IMR-90 (cell line): ENCODE results near the gene SELENOM. TPM values are rescaled to one million over a fixed set of nuclear protein-coding genes. Genes with fewer than 3 reads are reported as not detected.

Experiments
- ATAC-seq: fragments of 200-7000 bp; cut with Tn5 transposase; 2 replicates; pipeline ENCODE4 v1.9.1; 2020; ENCODE audit warnings: low read depth, mild to moderate bottlenecking, moderate library complexity
- BruUV-seq: library from RNA; stranded (reverse); fragments of 400-500 nt; replicated peaks from 2 replicates; lab custom pipeline; 2021; lab: Mats Ljungman, UMichigan
- CTCF ChIA-PET: fragments of 300-600 bp; formaldehyde crosslinking; extraction: SDS; loops from one replicate; lab custom pipeline; 2021; ENCODE audit warnings: antibody characterized with exemption; lab: Yijun Ruan, JAX
- POLR2A ChIA-PET: fragments of 300-600 bp; sonication (Branson Sonifier 250); formaldehyde crosslinking; loops from one replicate; lab custom pipeline; 2022; ENCODE audit warnings: antibody characterized with exemption; ENCODE audit not compliant: unreplicated experiment; lab: Charles Lee
- DNase-seq: peaks from one replicate; pipeline ENCODE4 v3.0.0; 2013
- H2AFZ ChIP-seq: replicated peaks from 2 replicates; pipeline ENCODE3; 2013; ENCODE audit warnings: low read length, mild to moderate bottlenecking; ENCODE audit not compliant: poor library complexity
- H2AK5ac ChIP-seq: 2 replicates; pipeline ENCODE4 v1.6.1; 2013; ENCODE audit warnings: low read depth, low read length, inconsistent platforms
- H2AK9ac ChIP-seq: replicated peaks from 2 replicates; pipeline ENCODE3; 2013; ENCODE audit warnings: mild to moderate bottlenecking, low read depth, low read length, moderate library complexity; ENCODE audit not compliant: poor library complexity
- H2BK120ac ChIP-seq: 2 replicates; pipeline ENCODE4 v1.6.1; 2013; ENCODE audit warnings: low read depth, low read length, inconsistent platforms
- H2BK15ac ChIP-seq: 3 replicates; pipeline ENCODE4 v1.6.1; 2013; ENCODE audit warnings: low read depth, low read length, inconsistent platforms
- H2BK20ac ChIP-seq: 2 replicates; pipeline ENCODE4 v1.6.1; 2013; ENCODE audit warnings: low read depth, mild to moderate bottlenecking, inconsistent platforms, low read length, moderate library complexity
- H2BK5ac ChIP-seq: 2 replicates; pipeline ENCODE4 v1.6.1; 2013; ENCODE audit warnings: mild to moderate bottlenecking, low read depth, low read length, inconsistent platforms; ENCODE audit not compliant: poor library complexity, severe bottlenecking
- H3K14ac ChIP-seq: replicated peaks from 2 replicates; pipeline ENCODE4 v1.6.1; 2013; ENCODE audit warnings: low read depth, low read length, inconsistent platforms
- H3K18ac ChIP-seq: 2 replicates; pipeline ENCODE4 v1.6.1; 2013; ENCODE audit warnings: low read depth, low read length, control low read depth
- H3K23ac ChIP-seq: 2 replicates; pipeline ENCODE4 v1.6.1; 2013; ENCODE audit warnings: low read depth, low read length, inconsistent platforms
- H3K27ac ChIP-seq: 2 replicates; pipeline ENCODE4 v1.5.1; 2013; ENCODE audit warnings: mild to moderate bottlenecking, control low read depth, low read length; ENCODE audit not compliant: insufficient read depth
- H3K27me3 ChIP-seq: 2 replicates; pipeline ENCODE4 v1.6.1; 2013; ENCODE audit warnings: low read length; ENCODE audit not compliant: control insufficient read depth, insufficient read depth
- H3K36me3 ChIP-seq: 2 replicates; pipeline ENCODE4 v1.6.1; 2013; ENCODE audit warnings: low read length, mixed read lengths; ENCODE audit not compliant: control insufficient read depth, insufficient read depth
- H3K4ac ChIP-seq: 2 replicates; pipeline ENCODE4 v1.6.1; 2013; ENCODE audit warnings: low read depth, low read length, inconsistent platforms
- H3K4me1 ChIP-seq: 2 replicates; pipeline ENCODE4 v1.6.1; 2013; ENCODE audit warnings: low read length, mixed read lengths; ENCODE audit not compliant: control insufficient read depth, insufficient read depth
- H3K4me2 ChIP-seq: 2 replicates; pipeline ENCODE4 v1.6.1; 2013; ENCODE audit warnings: low read depth, mild to moderate bottlenecking, control low read depth, low read length, moderate library complexity
- H3K4me3 ChIP-seq: 2 replicates; pipeline ENCODE4 v1.5.1; 2013; ENCODE audit warnings: low read depth, mild to moderate bottlenecking, control low read depth, low read length, moderate library complexity; ENCODE audit not compliant: insufficient read depth
- H3K56ac ChIP-seq: 2 replicates; pipeline ENCODE4 v1.6.1; 2013; ENCODE audit warnings: low read length, inconsistent platforms; ENCODE audit not compliant: insufficient read depth; ENCODE audit errors: extremely low read depth
- H3K79me1 ChIP-seq, 2 experiments: 2 replicates each; pipeline ENCODE4 v1.6.1; 2013; ENCODE audit warnings: low read length in 2 of 2, inconsistent platforms in 1 of 2, low read depth in 1 of 2
- H3K9ac ChIP-seq: 2 replicates; pipeline ENCODE4 v1.6.1; 2013; ENCODE audit warnings: low read depth, low read length, control low read depth
- H3K9me1 ChIP-seq: 2 replicates; pipeline ENCODE4 v1.6.1; 2013; ENCODE audit warnings: low read length, inconsistent platforms; ENCODE audit not compliant: insufficient read depth
- H3K9me3 ChIP-seq: 2 replicates; pipeline ENCODE4 v1.6.1; 2013; ENCODE audit warnings: low read length; ENCODE audit not compliant: control insufficient read depth, insufficient read depth
- H4K20me1 ChIP-seq: 2 replicates; pipeline ENCODE4 v1.6.1; 2013; ENCODE audit warnings: low read length, inconsistent platforms; ENCODE audit not compliant: insufficient read depth
- H4K5ac ChIP-seq: 2 replicates; pipeline ENCODE4 v1.6.1; 2013; ENCODE audit warnings: mild to moderate bottlenecking, low read depth, low read length, control low read depth
- H4K8ac ChIP-seq, 2 experiments: 2 replicates each; pipeline ENCODE4 v1.6.1; 2013; ENCODE audit warnings: low read depth in 2 of 2, low read length in 2 of 2, control low read depth in 1 of 2, inconsistent platforms in 1 of 2
- H4K91ac ChIP-seq: 2 replicates; pipeline ENCODE4 v1.6.1; 2013; ENCODE audit warnings: low read depth, low read length, inconsistent platforms; ENCODE audit not compliant: insufficient read depth
- BHLHE40 ChIP-seq: fragments of 150-350 bp; IDR thresholded peaks from 2 replicates; pipeline ENCODE4 v1.6.1; 2016; ENCODE audit warnings: mild to moderate bottlenecking, low read depth, low read length
- CEBPB ChIP-seq: IDR thresholded peaks from 2 replicates; pipeline ENCODE4 v1.6.1; 2012; ENCODE audit warnings: low read depth, low read length, improper control_type of control experiment
- FOS ChIP-seq: fragments of 150-350 bp; IDR thresholded peaks from 2 replicates; pipeline ENCODE4 v1.6.1; 2016; ENCODE audit warnings: low read depth, low read length
- MAFK ChIP-seq: IDR thresholded peaks from 2 replicates; pipeline ENCODE4 v1.6.1; 2012; ENCODE audit warnings: low read depth, low read length, improper control_type of control experiment
- MAZ ChIP-seq: IDR thresholded peaks from 2 replicates; pipeline ENCODE4 v1.6.1; 2012; ENCODE audit warnings: low read depth, mild to moderate bottlenecking, low read length, improper control_type of control experiment, moderate library complexity, borderline replicate concordance
- MXI1 ChIP-seq: IDR thresholded peaks from 2 replicates; pipeline ENCODE4 v1.6.1; 2012; ENCODE audit warnings: low read depth, mild to moderate bottlenecking, low read length, moderate library complexity, borderline replicate concordance
- NFE2L2 ChIP-seq: fragments of 150-350 bp; IDR thresholded peaks from 2 replicates; pipeline ENCODE4 v1.6.1; 2016; ENCODE audit warnings: low read depth, mild to moderate bottlenecking, low read length
- POLR2A ChIP-seq: IDR thresholded peaks from 2 replicates; pipeline ENCODE4 v1.6.1; 2012; ENCODE audit warnings: mild to moderate bottlenecking, low read depth, low read length
- RAD21 ChIP-seq: IDR thresholded peaks from 2 replicates; pipeline ENCODE4 v1.6.1; 2012; ENCODE audit warnings: low read length, improper control_type of control experiment
- RCOR1 ChIP-seq: IDR thresholded peaks from 2 replicates; pipeline ENCODE4 v1.6.1; 2012; ENCODE audit warnings: mild to moderate bottlenecking, low read length, improper control_type of control experiment; ENCODE audit not compliant: insufficient replicate concordance
- RFX5 ChIP-seq: IDR thresholded peaks from 2 replicates; pipeline ENCODE4 v1.8.0; 2012; ENCODE audit warnings: low read depth, mild to moderate bottlenecking, low read length, moderate library complexity
- SMC3 ChIP-seq: fragments of 150-350 bp; IDR thresholded peaks from 2 replicates; pipeline ENCODE4 v1.6.1; 2016; ENCODE audit warnings: low read depth, mild to moderate bottlenecking, antibody characterized with exemption, low read length, moderate library complexity
- WGBS, 2 experiments: methylation state at CpG; one replicate each; pipeline versions ENCODE4 v1.1.5 to v1.1.7; 2013; ENCODE audit warnings: missing lambda C conversion rate in 2 of 2; ENCODE audit not compliant: insufficient read length in 1 of 2; ENCODE audit errors: extremely low coverage in 2 of 2; 5-methylcytosine and 5-hydroxymethylcytosine counted together
- dilution Hi-C: fragments of 300-500 bp; cut with HindIII; formaldehyde crosslinking; loops from one replicate; pipeline ENCODE4 v1.14.3; 2018; ENCODE audit warnings: low sequenced_read_pairs; ENCODE audit not compliant: unreplicated experiment
- in situ Hi-C: fragments of 300-500 bp; cut with MboI; formaldehyde crosslinking; loops from 3 replicates; pipeline ENCODE4 v1.14.3; 2019; ENCODE audit warnings: low sequenced_read_pairs, inconsistent platforms, mixed read lengths
- intact Hi-C: fragments of 100-400 bp; cut with micrococcal nuclease; formaldehyde crosslinking; loops from 2 replicates; pipeline ENCODE4 v1.10.0; 2022
- polyA plus RNA-seq, 3 experiments: library from polyadenylated mRNA; depleted of rRNA; stranded (reverse); fragments of >200 nt; gene quantifications; 2 replicates each; pipeline ENCODE4 v1.2.3, GENCODE V29; 2012; ENCODE audit warnings: low replicate concordance in 1 of 3
- total RNA-seq: library from RNA; depleted of rRNA; stranded (reverse); fragments of >200 nt; gene quantifications from 2 replicates; pipeline ENCODE4 v1.2.3, GENCODE V29; 2012
- TF ChIP-seq, protein P1 (sequence below): fragments of 150-350 bp; IDR thresholded peaks from 2 replicates; pipeline ENCODE4 v1.6.1; 2016; ENCODE audit warnings: low read depth, mild to moderate bottlenecking, low read length, moderate library complexity, borderline replicate concordance
- TF ChIP-seq, protein P2 (sequence below): conservative IDR thresholded peaks from 2 replicates; pipeline ENCODE4 v1.5.1; 2012; ENCODE audit warnings: mild to moderate bottlenecking, low read depth, low read length, improper control_type of control experiment
- TF ChIP-seq, protein P3 (sequence below): fragments of 150-350 bp; IDR thresholded peaks from 2 replicates; pipeline ENCODE4 v1.6.1; 2017; ENCODE audit warnings: mild to moderate bottlenecking, antibody characterized with exemption, low read length, low read depth

SELENOM gene
- total and polyA plus RNA-seq, 2 of the 4 experiments (the other 2 are of a cell fraction): 46.2 to 270 TPM

DNA sequence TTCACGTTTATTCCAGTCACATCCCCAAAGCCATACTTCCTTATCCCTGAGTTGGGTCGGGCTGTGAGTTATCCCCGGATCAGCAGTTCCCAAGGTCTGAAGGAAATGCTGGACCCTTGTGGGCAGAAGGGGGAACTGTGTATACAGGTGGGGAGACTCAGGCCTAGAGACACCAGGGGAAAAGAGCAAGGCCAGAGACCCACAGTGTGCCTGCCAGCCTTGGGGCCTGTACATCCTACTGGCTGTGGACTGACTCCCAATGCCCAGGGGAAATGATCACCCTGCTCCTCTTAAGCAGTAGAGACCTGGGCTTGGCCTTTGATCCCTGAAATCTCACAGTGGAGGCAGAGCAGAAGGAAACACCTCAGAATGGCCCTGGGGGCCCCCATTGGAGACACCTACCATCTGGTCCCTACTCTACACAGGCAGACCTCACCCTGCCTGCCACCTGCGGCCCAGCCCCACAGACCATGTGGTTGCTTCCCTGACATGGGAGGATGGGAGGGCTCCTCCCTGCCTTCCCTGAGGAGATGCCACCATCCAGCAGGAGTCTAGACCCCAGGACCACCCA, 1.3 kb downstream of the SELENOM start:
- no peaks in the 10 kb centered on the region for H3K27me3 ChIP-seq
- peak overlapping the region in 1 of 2 experiments; percentile 82; a peak in 3 of 4 replicates for H4K8ac ChIP-seq
- H2AK5ac ChIP-seq: peak overlapping the region; percentile 85
- peak overlapping the region; percentile 96 for H3K4me2 ChIP-seq
- peaks cover 15 to 53% of the 10 kb centered on the region in 2 experiments; a peak in 3 of 4 replicates for H3K79me1 ChIP-seq
- peak overlapping the region; percentile 23 for H4K5ac ChIP-seq
- no TSS peak for BruUV-seq
- H3K23ac ChIP-seq: peak overlapping the region; percentile 94
- H2BK5ac ChIP-seq: peak overlapping the region; percentile 87
- no peak for DNase-seq
- POLR2A ChIA-PET: no interaction called here
- intact Hi-C loops: loop anchor here (5.0 kb wide), 1 partner anchor 106 kb away; the partner anchor contains the start of gene LIMK2
- peaks cover 33% of the 10 kb centered on the region for H3K36me3 ChIP-seq
- in situ Hi-C loops: no loop called here
- H3K9me1 ChIP-seq: peaks cover 19% of the 10 kb centered on the region
- no peaks in the 10 kb centered on the region for H3K9me3 ChIP-seq
- H4K91ac ChIP-seq: peak overlapping the region; percentile 89
- H2BK20ac ChIP-seq: no peak overlapping the region
- no peak overlapping the region for H2BK120ac ChIP-seq
- peaks cover 44% of the 10 kb centered on the region for H3K4me1 ChIP-seq
- H3K18ac ChIP-seq: peak overlapping the region; percentile 8; the same call in 1 of the 2 replicates
- no peak for ATAC-seq
- H3K56ac ChIP-seq: no peak overlapping the region; the same call in 1 of the 2 replicates
- dilution Hi-C loops: no loop called here
- H4K20me1 ChIP-seq: peaks cover 25% of the 10 kb centered on the region
- H3K9ac ChIP-seq: peak overlapping the region; percentile 91
- H2AFZ ChIP-seq: no peak overlapping the region
- CTCF ChIA-PET: interaction anchor here (0.6 kb wide), 1 partner anchor 187 kb away, joined by 8 read pairs; no protein-coding TSS in a partner anchor
- 0 out of 3 replicates have a peak overlapping the region, but pooled peaks have one; percentile 39 for H2BK15ac ChIP-seq
- peak overlapping the region; percentile 94 for H3K27ac ChIP-seq
- peak overlapping the region; percentile 90 for H3K4me3 ChIP-seq
- H2AK9ac ChIP-seq: peak overlapping the region; percentile 100
- WGBS, 2 experiments: no CpG with 5 or more reads among the region's 4 CpGs
- peak overlapping the region; percentile 92 for H3K4ac ChIP-seq
- H3K14ac ChIP-seq: peak overlapping the region; percentile 98
- TF ChIP-seq, protein P1, sequence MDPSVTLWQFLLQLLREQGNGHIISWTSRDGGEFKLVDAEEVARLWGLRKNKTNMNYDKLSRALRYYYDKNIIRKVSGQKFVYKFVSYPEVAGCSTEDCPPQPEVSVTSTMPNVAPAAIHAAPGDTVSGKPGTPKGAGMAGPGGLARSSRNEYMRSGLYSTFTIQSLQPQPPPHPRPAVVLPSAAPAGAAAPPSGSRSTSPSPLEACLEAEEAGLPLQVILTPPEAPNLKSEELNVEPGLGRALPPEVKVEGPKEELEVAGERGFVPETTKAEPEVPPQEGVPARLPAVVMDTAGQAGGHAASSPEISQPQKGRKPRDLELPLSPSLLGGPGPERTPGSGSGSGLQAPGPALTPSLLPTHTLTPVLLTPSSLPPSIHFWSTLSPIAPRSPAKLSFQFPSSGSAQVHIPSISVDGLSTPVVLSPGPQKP: no peak
- TF ChIP-seq MXI1 (peak; percentile 53; the same call in 1 of the 2 replicates), MAFK (peak; percentile 22; the same call in 1 of the 2 replicates), BHLHE40 (no peak), FOS (no peak), SMC3 (no peak), RFX5 (no peak), CEBPB (no peak), MAZ (no peak), NFE2L2 (no peak), POLR2A (no peak), RCOR1 (no peak), RAD21 (no peak)
- TF ChIP-seq, protein P2, sequence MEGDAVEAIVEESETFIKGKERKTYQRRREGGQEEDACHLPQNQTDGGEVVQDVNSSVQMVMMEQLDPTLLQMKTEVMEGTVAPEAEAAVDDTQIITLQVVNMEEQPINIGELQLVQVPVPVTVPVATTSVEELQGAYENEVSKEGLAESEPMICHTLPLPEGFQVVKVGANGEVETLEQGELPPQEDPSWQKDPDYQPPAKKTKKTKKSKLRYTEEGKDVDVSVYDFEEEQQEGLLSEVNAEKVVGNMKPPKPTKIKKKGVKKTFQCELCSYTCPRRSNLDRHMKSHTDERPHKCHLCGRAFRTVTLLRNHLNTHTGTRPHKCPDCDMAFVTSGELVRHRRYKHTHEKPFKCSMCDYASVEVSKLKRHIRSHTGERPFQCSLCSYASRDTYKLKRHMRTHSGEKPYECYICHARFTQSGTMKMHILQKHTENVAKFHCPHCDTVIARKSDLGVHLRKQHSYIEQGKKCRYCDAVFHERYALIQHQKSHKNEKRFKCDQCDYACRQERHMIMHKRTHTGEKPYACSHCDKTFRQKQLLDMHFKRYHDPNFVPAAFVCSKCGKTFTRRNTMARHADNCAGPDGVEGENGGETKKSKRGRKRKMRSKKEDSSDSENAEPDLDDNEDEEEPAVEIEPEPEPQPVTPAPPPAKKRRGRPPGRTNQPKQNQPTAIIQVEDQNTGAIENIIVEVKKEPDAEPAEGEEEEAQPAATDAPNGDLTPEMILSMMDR: peak; percentile 21; the same call in 1 of the 2 replicates
- TF ChIP-seq, protein P3, sequence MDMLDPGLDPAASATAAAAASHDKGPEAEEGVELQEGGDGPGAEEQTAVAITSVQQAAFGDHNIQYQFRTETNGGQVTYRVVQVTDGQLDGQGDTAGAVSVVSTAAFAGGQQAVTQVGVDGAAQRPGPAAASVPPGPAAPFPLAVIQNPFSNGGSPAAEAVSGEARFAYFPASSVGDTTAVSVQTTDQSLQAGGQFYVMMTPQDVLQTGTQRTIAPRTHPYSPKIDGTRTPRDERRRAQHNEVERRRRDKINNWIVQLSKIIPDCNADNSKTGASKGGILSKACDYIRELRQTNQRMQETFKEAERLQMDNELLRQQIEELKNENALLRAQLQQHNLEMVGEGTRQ: no peak
